Kidney epithelial cell (primary cell): ENCODE data around the gene TMEM192. TPM values are rescaled to one million over a fixed set of nuclear protein-coding genes. Genes with fewer than 3 reads are reported as not detected.

ENCODE experiments used
- DNase-seq: peaks from one replicate; pipeline ENCODE4 v3.0.0-alpha.2; 2010; ENCODE audit warnings: low read depth
- H3K27me3 ChIP-seq: 2 replicates; pipeline ENCODE4 v1.6.0; 2011; ENCODE audit warnings: low read length; ENCODE audit not compliant: control insufficient read depth, insufficient read depth
- H3K36me3 ChIP-seq: 2 replicates; pipeline ENCODE4 v1.5.1; 2011; ENCODE audit warnings: low read length; ENCODE audit not compliant: control insufficient read depth, insufficient read depth
- H3K4me3 ChIP-seq: 2 replicates; pipeline ENCODE4 v1.5.1; 2011; ENCODE audit warnings: low read depth, mild to moderate bottlenecking, control low read depth, low read length
- CTCF ChIP-seq: IDR thresholded peaks from 2 replicates; pipeline ENCODE4 v1.5.1; 2011; ENCODE audit warnings: mild to moderate bottlenecking, moderate library complexity, low read length, control low read depth, inconsistent platforms; ENCODE audit not compliant: insufficient read depth, poor library complexity, severe bottlenecking
- total RNA-seq: library from RNA; depleted of rRNA; stranded (reverse); fragments of >200 nt; gene quantifications from 2 replicates; pipeline ENCODE4 v1.2.3, GENCODE V29; 2015

Gene TMEM192
- 16.2 and 21.1 TPM in 2 replicates for total RNA-seq

GRCh38 chr4:165112368-165113121 lies at the start of gene TMEM192:
TSS of gene TMEM192 (minus strand) at chr4:165112860. CDS start at chr4:165112773, 87 bp downstream.
- peak; percentile 61 for DNase-seq
- peak; percentile 10 for TF ChIP-seq CTCF
- Histone ChIP-seq H3K27me3 (no peaks in the 10 kb centered on the region), H3K36me3 (no peaks in the 10 kb centered on the region), H3K4me3 (peak within 1 kb of the TSS; percentile 94)

- Histone ChIP-seq H3K4me3 (no peak overlapping the region), H3K27me3 (no peaks in the 10 kb centered on the region), H3K36me3 (no peaks in the 10 kb centered on the region)
- DNase-seq, result no peak
- no peak for TF ChIP-seq CTCF
These were observed 46.1 kb upstream of the TMEM192 start for GRCh38 chr4:165158762-165159161.

- no peak for TF ChIP-seq CTCF
- DNase-seq, result no peak
- Histone ChIP-seq H3K27me3 (no peaks in the 10 kb centered on the region), H3K4me3 (no peak overlapping the region), H3K36me3 (no peaks in the 10 kb centered on the region)
These were observed 44.2 kb upstream of the TMEM192 start for GRCh38 chr4:165156906-165157305.

- H3K4me3 ChIP-seq, result no peak overlapping the region
- no peaks in the 10 kb centered on the region for H3K36me3 ChIP-seq
- H3K27me3 ChIP-seq, result no peaks in the 10 kb centered on the region
- no peak for TF ChIP-seq CTCF
- DNase-seq, result no peak
These were observed 41.8 kb upstream of the TMEM192 start for GRCh38 chr4:165154482-165154881.

GRCh38 chr4:165152527-165152926 lies 39.9 kb upstream of the TMEM192 start:
- Histone ChIP-seq H3K27me3 (no peaks in the 10 kb centered on the region), H3K4me3 (no peak overlapping the region), H3K36me3 (no peaks in the 10 kb centered on the region)
- DNase-seq, result no peak
- TF ChIP-seq CTCF, result no peak

- no peak for DNase-seq
- H3K27me3 ChIP-seq, result no peaks in the 10 kb centered on the region
- no peaks in the 10 kb centered on the region for H3K36me3 ChIP-seq
- no peak for TF ChIP-seq CTCF
- no peak overlapping the region for H3K4me3 ChIP-seq
These were observed 39.1 kb upstream of the TMEM192 start for GRCh38 chr4:165151734-165152133.
